ENCODE measurements around the gene NLRP4. TPM values are rescaled to one million over a fixed set of nuclear protein-coding genes. Genes with fewer than 3 reads are reported as not detected.

Gene NLRP4
- total RNA-seq, 2 experiments from 2014 or later = not detected

Other genes starting within 250 kb of the NLRP4 start
- gene FIZ1, start 237.0 kb upstream of the NLRP4 start, total RNA-seq = 10 to 100 TPM; 12.8 to 14.8 TPM
- 10 to 100 TPM; 20.9 to 23.0 TPM for gene ZNF524, start 236.3 kb upstream of the NLRP4 start, total RNA-seq
- 10 to 100 TPM; 10.8 to 11.2 TPM for gene ZNF865, start 230.9 kb upstream of the NLRP4 start, total RNA-seq
- 1 to 10 TPM; 3.7 to 4.0 TPM for gene ZNF784, start 212.0 kb upstream of the NLRP4 start, total RNA-seq
- gene ZNF580, start 195.5 kb upstream of the NLRP4 start, total RNA-seq = 10 to 100 TPM; 18.1 to 18.7 TPM
- 10 to 100 TPM; 18.0 to 20.7 TPM for gene ZNF581, start 192.9 kb upstream of the NLRP4 start, total RNA-seq
- 1 to 10 TPM; 4.2 to 4.4 TPM for gene CCDC106, start 188.3 kb upstream of the NLRP4 start, total RNA-seq
- gene U2AF2, start 181.5 kb upstream of the NLRP4 start, total RNA-seq = 100 to 1,000 TPM; 285 to 293 TPM
- 10 to 100 TPM; 23.4 TPM for gene EPN1, start 161.3 kb upstream of the NLRP4 start, total RNA-seq
- gene NLRP9, start 98.1 kb upstream of the NLRP4 start, total RNA-seq = not detected
- not detected for gene RFPL4A, start 77.4 kb upstream of the NLRP4 start, total RNA-seq
- not detected for gene RFPL4AL1, start 67.4 kb upstream of the NLRP4 start, total RNA-seq
- under 1 TPM in 1 of 2 experiments, not detected in 1; 0.10 TPM for gene NLRP11, start 4.5 kb upstream of the NLRP4 start, total RNA-seq
- not detected for gene NLRP13, start 95.8 kb downstream of the NLRP4 start, total RNA-seq
- gene NLRP8, start 111.3 kb downstream of the NLRP4 start, total RNA-seq = not detected
- gene NLRP5, start 150.2 kb downstream of the NLRP4 start, total RNA-seq = not detected